ENCODE measurements around the gene DYNC2H1.

DNA sequence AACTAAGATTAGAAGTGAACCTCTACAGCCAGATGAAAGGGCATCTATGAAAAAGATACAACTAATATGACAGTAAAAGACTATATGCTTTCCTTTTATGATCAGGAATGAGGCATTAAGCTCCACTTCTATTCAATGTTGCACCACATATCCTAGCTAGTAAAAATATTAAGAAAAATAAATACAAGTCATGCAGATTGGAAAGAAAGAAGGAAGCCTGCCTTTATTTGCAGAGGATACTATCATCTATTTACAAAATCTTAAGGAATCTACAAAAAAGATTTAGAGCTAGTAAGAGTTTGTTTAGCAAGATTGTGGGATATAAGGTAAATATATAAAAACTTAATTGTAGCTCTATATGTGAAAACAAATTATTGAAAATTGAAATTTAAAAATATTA, 308.8 kb downstream of the DYNC2H1 start:
- TF ChIP-seq, protein P1, sequence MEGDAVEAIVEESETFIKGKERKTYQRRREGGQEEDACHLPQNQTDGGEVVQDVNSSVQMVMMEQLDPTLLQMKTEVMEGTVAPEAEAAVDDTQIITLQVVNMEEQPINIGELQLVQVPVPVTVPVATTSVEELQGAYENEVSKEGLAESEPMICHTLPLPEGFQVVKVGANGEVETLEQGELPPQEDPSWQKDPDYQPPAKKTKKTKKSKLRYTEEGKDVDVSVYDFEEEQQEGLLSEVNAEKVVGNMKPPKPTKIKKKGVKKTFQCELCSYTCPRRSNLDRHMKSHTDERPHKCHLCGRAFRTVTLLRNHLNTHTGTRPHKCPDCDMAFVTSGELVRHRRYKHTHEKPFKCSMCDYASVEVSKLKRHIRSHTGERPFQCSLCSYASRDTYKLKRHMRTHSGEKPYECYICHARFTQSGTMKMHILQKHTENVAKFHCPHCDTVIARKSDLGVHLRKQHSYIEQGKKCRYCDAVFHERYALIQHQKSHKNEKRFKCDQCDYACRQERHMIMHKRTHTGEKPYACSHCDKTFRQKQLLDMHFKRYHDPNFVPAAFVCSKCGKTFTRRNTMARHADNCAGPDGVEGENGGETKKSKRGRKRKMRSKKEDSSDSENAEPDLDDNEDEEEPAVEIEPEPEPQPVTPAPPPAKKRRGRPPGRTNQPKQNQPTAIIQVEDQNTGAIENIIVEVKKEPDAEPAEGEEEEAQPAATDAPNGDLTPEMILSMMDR (IDR thresholded peaks at IDR 0.05; ENCODE audit: insufficient read depth, low read depth, low read length) = no peak
- TF ChIP-seq EZH2 (IDR thresholded peaks at IDR 0.05; ENCODE audit: insufficient read depth, low read length) = no peak
